Uterus (tissue), 4 donors: ENCODE measurements around the gene GSK3A. TPM values are rescaled to one million over a fixed set of nuclear protein-coding genes. Genes with fewer than 3 reads are reported as not detected.

Source experiments
- DNase-seq, 2 donors: peaks; one replicate each; pipeline ENCODE4 v3.0.0-alpha.2; 2019 to 2020
- H3K27ac ChIP-seq, 2 donors: fragments of 200-600 bp; sonication (generic); 1 replicate in 1 of 2; 2 replicates in 1 of 2; pipeline ENCODE4 v1.5.1; 2016 to 2018
- H3K27me3 ChIP-seq, 2 donors: fragments of 200-600 bp; sonication (generic); one replicate each; pipeline ENCODE4 v1.5.1; 2018 to 2019; ENCODE audit warnings: control low read depth in 1 of 2
- H3K36me3 ChIP-seq, 2 donors: fragments of 200-600 bp; sonication (generic); one replicate each; pipeline ENCODE4 v1.5.1; 2019; ENCODE audit warnings: control low read depth in 1 of 2
- H3K4me1 ChIP-seq, 2 donors: fragments of 200-600 bp; sonication (generic); one replicate each; pipeline ENCODE4 v1.5.1; 2018 to 2019; ENCODE audit warnings: control low read depth in 1 of 2
- H3K4me3 ChIP-seq, 2 donors: fragments of 200-600 bp; sonication (generic); 1 replicate in 1 of 2; 2 replicates in 1 of 2; pipeline ENCODE4 v1.5.1; 2018 to 2019; ENCODE audit warnings: mild to moderate bottlenecking in 1 of 2
- H3K9me3 ChIP-seq, 2 donors: fragments of 200-600 bp; sonication (generic); one replicate each; pipeline ENCODE4 v1.5.1; 2019; ENCODE audit warnings: control low read depth in 1 of 2
- CTCF ChIP-seq, 4 experiments: fragments of 200-600 bp in 2 of 4; fragments of 450-650 bp in 2 of 4; sonication (generic) in 2 of 4; IDR thresholded peaks; one replicate each; pipeline ENCODE4 v1.5.1; 2016 to 2019; ENCODE audit warnings: antibody characterized with exemption in 4 of 4, mild to moderate bottlenecking in 2 of 4, moderate library complexity in 1 of 4
- POLR2A ChIP-seq, 2 donors: fragments of 450-650 bp; IDR thresholded peaks; one replicate each; pipeline ENCODE4 v1.6.1; 2016; ENCODE audit warnings: antibody characterized with exemption in 2 of 2, mild to moderate bottlenecking in 1 of 2, moderate library complexity in 1 of 2
- intact Hi-C: fragments of 100-400 bp; cut with DNase I; formaldehyde crosslinking; loops from one replicate; pipeline ENCODE4 v1.15.1; 2023; ENCODE audit warnings: low total_unique reads
- total RNA-seq, 4 donors: library from RNA; depleted of rRNA in 3 of 4; stranded (reverse); fragments of >200 nt in 3 of 4; gene quantifications; one replicate each; pipeline versions ENCODE4 v1.1.0 to v1.2.4, GENCODE V29; 2014 to 2023
- donor health status: DM: yes; HTN: yes; CAD: no.

GSK3A gene
- total RNA-seq, 4 donors from 2014 or later = 3.5 to 44.3 (median 34.4) TPM

GRCh38 chr19:42188665-42189064 is 53.7 kb downstream of the GSK3A start:
- Histone ChIP-seq H3K4me3 (no peak overlapping the region), H3K9me3 (no peaks in the 10 kb centered on the region), H3K27ac (no peak overlapping the region), H3K27me3 (no peaks in the 10 kb centered on the region), H3K36me3 (no peaks in the 10 kb centered on the region), H3K4me1 (no peaks in the 10 kb centered on the region)
- TF ChIP-seq POLR2A (IDR thresholded peaks at IDR 0.05) (no peak), CTCF (IDR thresholded peaks at IDR 0.05) (no peak)
- intact Hi-C loops = no loop called here
- DNase-seq = no peak

- H3K27ac ChIP-seq = no peak overlapping the region
- no peak overlapping the region for H3K4me3 ChIP-seq
- H3K4me1 ChIP-seq = no peaks in the 10 kb centered on the region
- TF ChIP-seq POLR2A (IDR thresholded peaks at IDR 0.05) (no peak), CTCF (IDR thresholded peaks at IDR 0.05) (no peak)
- DNase-seq = no peak
- peaks cover 0 to 7% of the 10 kb centered on the region in 2 donors for H3K27me3 ChIP-seq
- H3K9me3 ChIP-seq = no peaks in the 10 kb centered on the region
- H3K36me3 ChIP-seq = no peaks in the 10 kb centered on the region
- intact Hi-C loops = no loop called here
Measured at GRCh38 chr19:42185277-42185676, 57.1 kb downstream of the GSK3A start.

GRCh38 chr19:42184401-42184861 is 58.0 kb downstream of the GSK3A start:
- DNase-seq = peak; percentile 45 to 61
- peak; percentile 62 to 78 (median 74) for TF ChIP-seq CTCF (IDR thresholded peaks at IDR 0.05)
- no peak for TF ChIP-seq POLR2A (IDR thresholded peaks at IDR 0.05)
- no peaks in the 10 kb centered on the region for H3K36me3 ChIP-seq
- no peaks in the 10 kb centered on the region for H3K4me1 ChIP-seq
- peaks cover 0 to 13% of the 10 kb centered on the region in 2 donors for H3K27me3 ChIP-seq
- H3K4me3 ChIP-seq = no peak overlapping the region
- H3K9me3 ChIP-seq = no peaks in the 10 kb centered on the region
- intact Hi-C loops = no loop called here
- no peak overlapping the region for H3K27ac ChIP-seq

Other genes with a start within 250 kb of the GSK3A start
- under 1 TPM in 1 of 4 donors, not detected in 3; 0.55 TPM for gene ATP1A3, start 248.4 kb downstream of the GSK3A start, total RNA-seq
- gene GRIK5, start 172.4 kb downstream of the GSK3A start, total RNA-seq = 10 to 100 TPM in 1 of 4 donors, 1 to 10 TPM in 2, not detected in 1; 5.6 to 17.8 (median 7.0) TPM
- 10 to 100 TPM in 3 of 4 donors, 1 to 10 TPM in 1; 5.6 to 19.9 (median 14.1) TPM for gene ZNF574, start 166.4 kb downstream of the GSK3A start, total RNA-seq
- 1 to 10 TPM in 1 of 4 donors, under 1 TPM in 2, not detected in 1; 0.55 to 3.2 (median 0.77) TPM for gene POU2F2, start 110.2 kb downstream of the GSK3A start, total RNA-seq
- gene DEDD2, start 24.9 kb downstream of the GSK3A start, total RNA-seq = 100 to 1,000 TPM in 1 of 4 donors, 10 to 100 TPM in 2, 1 to 10 TPM in 1; 8.2 to 127 (median 23.0) TPM
- gene ZNF526, start 22.3 kb downstream of the GSK3A start, total RNA-seq = 10 to 100 TPM in 2 of 4 donors, 1 to 10 TPM in 2; 1.0 to 20.6 (median 8.4) TPM
- 100 to 1,000 TPM in 1 of 4 donors, 10 to 100 TPM in 3; 14.1 to 141 (median 42.9) TPM for gene ERF, start 12.5 kb upstream of the GSK3A start, total RNA-seq
- gene CIC, start 26.6 kb upstream of the GSK3A start, total RNA-seq = 100 to 1,000 TPM in 1 of 4 donors, 10 to 100 TPM in 3; 28.7 to 155 (median 47.4) TPM
- under 1 TPM in 1 of 4 donors, not detected in 3; 0.14 TPM for gene PRR19, start 59.5 kb upstream of the GSK3A start, total RNA-seq
- 10 to 100 TPM in 2 of 4 donors, 1 to 10 TPM in 1, not detected in 1; 5.6 to 35.0 (median 19.4) TPM for gene PAFAH1B3, start 60.0 kb upstream of the GSK3A start, total RNA-seq
- gene TMEM145, start 70.7 kb upstream of the GSK3A start, total RNA-seq = under 1 TPM in 1 of 4 donors, not detected in 3; 0.69 TPM
- gene MEGF8, start 83.0 kb upstream of the GSK3A start, total RNA-seq = 10 to 100 TPM in 3 of 4 donors, 1 to 10 TPM in 1; 3.6 to 30.0 (median 19.1) TPM
- 1 to 10 TPM in 1 of 4 donors, not detected in 3; 2.6 TPM for gene CNFN, start 147.7 kb upstream of the GSK3A start, total RNA-seq
- gene LIPE, start 184.8 kb upstream of the GSK3A start, total RNA-seq = 10 to 100 TPM in 1 of 4 donors, 1 to 10 TPM in 1, not detected in 2; 9.5 to 26.0 TPM
- not detected for gene CXCL17, start 200.3 kb upstream of the GSK3A start, total RNA-seq